GM12874 (cell line): ENCODE measurements around the gene COBL.

ENCODE experiments used
- TF ChIP-seq, protein P1 (sequence below): IDR thresholded peaks from 2 replicates; pipeline ENCODE4 v1.5.1; 2011; ENCODE audit warnings: low read depth, mild to moderate bottlenecking, control low read depth, low read length, moderate library complexity; ENCODE audit not compliant: insufficient read depth

Gene COBL

GRCh38 chr7:51255536-51256208, 60.9 kb downstream of the COBL start:
- TF ChIP-seq, protein P1, sequence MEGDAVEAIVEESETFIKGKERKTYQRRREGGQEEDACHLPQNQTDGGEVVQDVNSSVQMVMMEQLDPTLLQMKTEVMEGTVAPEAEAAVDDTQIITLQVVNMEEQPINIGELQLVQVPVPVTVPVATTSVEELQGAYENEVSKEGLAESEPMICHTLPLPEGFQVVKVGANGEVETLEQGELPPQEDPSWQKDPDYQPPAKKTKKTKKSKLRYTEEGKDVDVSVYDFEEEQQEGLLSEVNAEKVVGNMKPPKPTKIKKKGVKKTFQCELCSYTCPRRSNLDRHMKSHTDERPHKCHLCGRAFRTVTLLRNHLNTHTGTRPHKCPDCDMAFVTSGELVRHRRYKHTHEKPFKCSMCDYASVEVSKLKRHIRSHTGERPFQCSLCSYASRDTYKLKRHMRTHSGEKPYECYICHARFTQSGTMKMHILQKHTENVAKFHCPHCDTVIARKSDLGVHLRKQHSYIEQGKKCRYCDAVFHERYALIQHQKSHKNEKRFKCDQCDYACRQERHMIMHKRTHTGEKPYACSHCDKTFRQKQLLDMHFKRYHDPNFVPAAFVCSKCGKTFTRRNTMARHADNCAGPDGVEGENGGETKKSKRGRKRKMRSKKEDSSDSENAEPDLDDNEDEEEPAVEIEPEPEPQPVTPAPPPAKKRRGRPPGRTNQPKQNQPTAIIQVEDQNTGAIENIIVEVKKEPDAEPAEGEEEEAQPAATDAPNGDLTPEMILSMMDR, result no peak

- TF ChIP-seq, protein P1, result no peak
Measured at GRCh38 chr7:51255036-51255435, 61.6 kb downstream of the COBL start.

DNA sequence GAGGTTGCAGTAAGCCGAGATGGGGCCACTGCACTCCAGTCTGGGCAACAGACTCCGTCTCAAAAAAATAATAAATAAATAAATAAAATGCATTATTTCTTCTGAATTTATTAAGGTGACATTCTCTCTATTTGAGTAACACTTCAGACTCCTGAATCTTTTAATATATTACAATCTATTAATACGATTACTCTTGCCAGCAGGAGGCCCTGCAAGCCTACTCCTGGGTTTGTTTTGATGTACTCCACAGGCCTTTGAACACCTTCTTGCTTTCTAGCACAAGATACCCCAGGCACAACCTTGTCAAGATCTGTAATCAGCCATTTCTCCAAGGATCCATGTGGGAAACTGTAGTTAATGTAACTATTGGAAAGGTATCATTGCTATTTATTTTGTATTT, 63.5 kb downstream of the COBL start:
- TF ChIP-seq, protein P1, result no peak

DNA sequence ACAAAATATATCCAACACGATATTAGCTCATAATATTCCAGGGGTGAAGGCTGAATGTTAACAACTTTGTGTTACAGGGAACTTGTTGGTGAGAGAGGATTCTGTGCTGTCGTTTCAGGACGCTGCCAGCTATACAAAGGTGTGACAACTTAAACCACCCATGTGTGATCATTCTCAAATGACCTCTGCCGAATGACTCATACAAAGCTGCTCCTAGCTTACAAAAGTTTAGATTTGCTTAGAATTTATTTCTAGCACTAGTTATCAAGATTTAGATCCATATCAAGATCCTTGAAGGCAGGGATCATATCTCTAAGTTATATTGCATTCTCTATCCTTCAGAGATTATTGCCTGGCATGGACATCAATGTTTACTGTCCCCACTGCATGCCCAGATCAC, 65.3 kb downstream of the COBL start:
- TF ChIP-seq, protein P1, result no peak

GRCh38 chr7:51250512-51250911, 66.1 kb downstream of the COBL start:
- TF ChIP-seq, protein P1, result no peak

DNA sequence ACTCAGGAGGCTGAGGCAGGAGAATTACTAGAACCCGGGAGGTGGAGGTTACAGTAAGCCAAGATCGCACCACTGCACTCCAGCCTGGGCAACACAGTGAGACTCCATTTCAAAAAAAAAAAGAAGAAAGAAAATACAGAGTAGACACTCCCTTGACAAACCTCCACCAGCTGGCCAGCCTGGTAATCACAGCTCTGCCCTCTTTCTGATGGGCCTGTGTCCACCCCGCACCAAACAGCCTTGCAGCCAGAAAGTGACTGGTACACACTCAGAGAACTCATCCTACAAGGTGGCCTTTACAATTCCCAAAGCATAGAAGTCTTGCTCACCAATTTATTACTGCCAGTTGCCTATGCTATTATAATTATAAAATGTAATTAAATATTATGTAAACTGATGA, 66.6 kb downstream of the COBL start:
- TF ChIP-seq, protein P1, result no peak

- TF ChIP-seq, protein P1, result no peak
Measured at GRCh38 chr7:51249187-51249945, 67.2 kb downstream of the COBL start.
